H9 (cell line): Measurements from ENCODE around the gene ST6GALNAC2. TPM values are rescaled to one million over a fixed set of nuclear protein-coding genes. Genes with fewer than 3 reads are reported as not detected.

Experiments
- DNase-seq: peaks from one replicate; pipeline ENCODE4 v3.0.0-alpha.2; 2017
- H2AFZ ChIP-seq: one replicate; pipeline ENCODE4 v1.6.1; 2013; ENCODE audit warnings: mild to moderate bottlenecking, low read length, control low read depth, moderate library complexity
- H2AK5ac ChIP-seq: 2 replicates; pipeline ENCODE4 v1.6.1; 2013; ENCODE audit warnings: low read length, control low read depth, mixed read lengths; ENCODE audit not compliant: insufficient read length
- H2BK120ac ChIP-seq: one replicate; pipeline ENCODE4 v1.6.1; 2013; ENCODE audit warnings: low read depth, mild to moderate bottlenecking, low read length, control low read depth, inconsistent platforms; ENCODE audit not compliant: poor library complexity, severe bottlenecking
- H2BK12ac ChIP-seq: 2 replicates; pipeline ENCODE4 v1.6.1; 2013; ENCODE audit warnings: low read length, control low read depth, mixed read lengths, low read depth; ENCODE audit not compliant: insufficient read length
- H2BK15ac ChIP-seq: 2 replicates; pipeline ENCODE4 v1.6.1; 2013; ENCODE audit warnings: low read depth, low read length, control low read depth
- H2BK20ac ChIP-seq: one replicate; pipeline ENCODE4 v1.6.1; 2013; ENCODE audit warnings: low read depth, mild to moderate bottlenecking, low read length, control low read depth, inconsistent platforms; ENCODE audit not compliant: poor library complexity, severe bottlenecking
- H2BK5ac ChIP-seq: 2 replicates; pipeline ENCODE4 v1.6.1; 2013; ENCODE audit warnings: low read length, control low read depth, mixed read lengths; ENCODE audit not compliant: insufficient read length
- H3K14ac ChIP-seq: 2 replicates; pipeline ENCODE4 v1.6.1; 2013; ENCODE audit warnings: low read length, control low read depth; ENCODE audit not compliant: insufficient read depth
- H3K18ac ChIP-seq: 2 replicates; pipeline ENCODE4 v1.6.1; 2013; ENCODE audit warnings: low read depth, mild to moderate bottlenecking, mixed read lengths, low read length, control low read depth; ENCODE audit not compliant: insufficient read length
- H3K23ac ChIP-seq: 2 replicates; pipeline ENCODE4 v1.6.1; 2013; ENCODE audit warnings: low read length, control low read depth, mixed read lengths, low read depth; ENCODE audit not compliant: insufficient read length
- H3K23me2 ChIP-seq: 2 replicates; pipeline ENCODE4 v1.6.1; 2013; ENCODE audit warnings: low read depth, mild to moderate bottlenecking, mixed read lengths, low read length, control low read depth; ENCODE audit not compliant: insufficient read length, poor library complexity, severe bottlenecking
- H3K27ac ChIP-seq: 2 replicates; pipeline ENCODE4 v1.5.1; 2013; ENCODE audit warnings: low read length, control low read depth, mixed read lengths, low read depth; ENCODE audit not compliant: insufficient read length
- H3K27me3 ChIP-seq: 2 replicates; pipeline ENCODE4 v1.6.1; 2013; ENCODE audit warnings: low read length, control low read depth, inconsistent platforms; ENCODE audit not compliant: insufficient read depth
- H3K4ac ChIP-seq: 2 replicates; pipeline ENCODE4 v1.6.1; 2013; ENCODE audit warnings: low read depth, mild to moderate bottlenecking, control low read depth, inconsistent platforms, low read length, moderate library complexity
- H3K4me1 ChIP-seq: 2 replicates; pipeline ENCODE4 v1.6.1; 2013; ENCODE audit warnings: low read length, control low read depth, inconsistent platforms; ENCODE audit not compliant: insufficient read depth
- H3K4me2 ChIP-seq: 2 replicates; pipeline ENCODE4 v1.6.1; 2013; ENCODE audit warnings: low read length, control low read depth, mixed read lengths; ENCODE audit not compliant: insufficient read length, insufficient read depth
- H3K56ac ChIP-seq: 2 replicates; pipeline ENCODE4 v1.6.1; 2013; ENCODE audit warnings: low read depth, mild to moderate bottlenecking, mixed read lengths, low read length, control low read depth; ENCODE audit not compliant: insufficient read length
- H3K79me1 ChIP-seq: 2 replicates; pipeline ENCODE4 v1.6.1; 2013; ENCODE audit warnings: low read depth, mild to moderate bottlenecking, moderate library complexity, low read length, control low read depth, inconsistent platforms; ENCODE audit not compliant: insufficient read depth, poor library complexity, severe bottlenecking
- H3K79me2 ChIP-seq: 2 replicates; pipeline ENCODE4 v1.6.1; 2013; ENCODE audit warnings: low read length, control low read depth, inconsistent platforms; ENCODE audit not compliant: insufficient read depth
- H3K9ac ChIP-seq: 2 replicates; pipeline ENCODE4 v1.6.1; 2013; ENCODE audit warnings: low read length, control low read depth, mixed read lengths; ENCODE audit not compliant: insufficient read length; ENCODE audit errors: extremely low read depth
- H3K9me3 ChIP-seq: one replicate; pipeline ENCODE4 v1.6.1; 2013; ENCODE audit warnings: low read depth, low read length, inconsistent platforms; ENCODE audit not compliant: control insufficient read depth
- H3T11ph ChIP-seq: one replicate; pipeline ENCODE4 v1.6.1; 2013; ENCODE audit warnings: mild to moderate bottlenecking, low read length, control low read depth, inconsistent platforms
- H4K20me1 ChIP-seq: one replicate; pipeline ENCODE4 v1.6.1; 2013; ENCODE audit not compliant: control insufficient read depth, insufficient read length, insufficient read depth
- H4K5ac ChIP-seq: 2 replicates; pipeline ENCODE4 v1.6.1; 2013; ENCODE audit warnings: low read depth, mild to moderate bottlenecking, mixed read lengths, low read length, control low read depth; ENCODE audit not compliant: insufficient read length
- H4K8ac ChIP-seq: replicated peaks from 2 replicates; pipeline ENCODE4 v1.6.1; 2013; ENCODE audit warnings: low read length, control low read depth, mixed read lengths, low read depth; ENCODE audit not compliant: insufficient read length
- H4K91ac ChIP-seq: 2 replicates; pipeline ENCODE4 v1.6.1; 2013; ENCODE audit warnings: low read depth, mild to moderate bottlenecking, moderate library complexity, mixed read lengths, low read length, control low read depth; ENCODE audit not compliant: insufficient read length
- H3K27ac Mint-ChIP-seq, 3 experiments: 2 replicates in 2 of 3; 3 replicates in 1 of 3; pipeline ENCODE4 v1.8.0; 2020 to 2021; ENCODE audit warnings: mixed read lengths in 3 of 3, mild to moderate bottlenecking in 1 of 3, moderate library complexity in 1 of 3
- H3K27me3 Mint-ChIP-seq: 2 replicates; pipeline ENCODE4 v1.8.0; 2021; ENCODE audit warnings: low read depth, mild to moderate bottlenecking, moderate library complexity, mixed read lengths
- H3K36me3 Mint-ChIP-seq, 3 experiments: 2 replicates in 2 of 3; 3 replicates in 1 of 3; pipeline ENCODE4 v1.8.0; 2020 to 2021; ENCODE audit warnings: low read depth in 3 of 3, mixed read lengths in 3 of 3; ENCODE audit not compliant: insufficient read depth in 1 of 3
- H3K4me1 Mint-ChIP-seq, 2 experiments: 2 replicates each; pipeline ENCODE4 v1.8.0; 2020; ENCODE audit warnings: mixed read lengths in 2 of 2
- H3K4me3 Mint-ChIP-seq, 2 experiments: 2 replicates in 1 of 2; 3 replicates in 1 of 2; pipeline ENCODE4 v1.8.0; 2020 to 2021; ENCODE audit warnings: mild to moderate bottlenecking in 2 of 2, mixed read lengths in 2 of 2, moderate library complexity in 1 of 2
- H3K9me3 Mint-ChIP-seq, 2 experiments: 2 replicates in 1 of 2; 3 replicates in 1 of 2; pipeline ENCODE4 v1.8.0; 2020; ENCODE audit warnings: mild to moderate bottlenecking in 2 of 2, mixed read lengths in 2 of 2, moderate library complexity in 1 of 2
- CTCF ChIP-seq: fragments of 200-600 bp; sonication (generic); conservative IDR thresholded peaks from 3 replicates; pipeline ENCODE4 v1.8.0; 2021; ENCODE audit warnings: antibody characterized with exemption, mild to moderate bottlenecking
- WGBS: extraction: QIAGEN DNeasy Blood & Tissue Kit; methylation state at CpG from one replicate; pipeline ENCODE4 v1.1.7; 2013; ENCODE audit warnings: missing lambda C conversion rate, low lambda C conversion rate, mixed read lengths; ENCODE audit not compliant: insufficient read length; ENCODE audit errors: extremely low coverage; 5-methylcytosine and 5-hydroxymethylcytosine counted together
- total RNA-seq: library from RNA; stranded (reverse); gene quantifications from 2 replicates; pipeline ENCODE4 v1.2.1, GENCODE V29; 2021

ST6GALNAC2 gene
- total RNA-seq, 1 experiment from 2014 or later: 0.46 TPM

GRCh38 chr17:76540381-76541300 lies 45.0 kb downstream of the ST6GALNAC2 start:
- no CpG with 5 or more reads among the region's 27 CpGs for WGBS
- Histone ChIP-seq H3K23ac (no peak overlapping the region), H3K14ac (no peak overlapping the region), H3K27me3 (peaks cover 20% of the 10 kb centered on the region; the same call in 1 of the 2 replicates), H4K8ac (no peak overlapping the region), H2AK5ac (no peak overlapping the region), H4K5ac (no peak overlapping the region), H3K9me3 (no peaks in the 10 kb centered on the region), H3K56ac (no peak overlapping the region), H3K23me2 (peaks cover 11% of the 10 kb centered on the region), H3K79me2 (no peaks in the 10 kb centered on the region), H2BK15ac (no peak overlapping the region), H3K9ac (no peak overlapping the region), H2BK120ac (no peak overlapping the region), H2BK20ac (no peak overlapping the region), H3K4ac (no peak overlapping the region), H3K79me1 (no peaks in the 10 kb centered on the region), H2BK12ac (no peak overlapping the region), H2BK5ac (no peak overlapping the region), H3K18ac (no peak overlapping the region), H4K91ac (no peak overlapping the region), H3K27ac (no peak overlapping the region), H3K4me2 (peak overlapping the region; percentile 51), H3T11ph (no peak overlapping the region), H2AFZ (no peak overlapping the region), H4K20me1 (peaks cover 4% of the 10 kb centered on the region), H3K4me1 (peaks cover 2% of the 10 kb centered on the region; the same call in 1 of the 2 replicates)
- peak overlapping the region in 1 of 3 experiments; percentile 68; a peak in 1 of 7 replicates for H3K27ac Mint-ChIP-seq
- DNase-seq: peak; percentile 100
- H3K36me3 Mint-ChIP-seq: no peaks in the 10 kb centered on the region
- peaks cover 55% of the 10 kb centered on the region for H3K27me3 Mint-ChIP-seq
- peaks cover 31 to 47% of the 10 kb centered on the region in 2 experiments for H3K4me1 Mint-ChIP-seq
- peak overlapping the region; percentile 63 to 79 for H3K4me3 Mint-ChIP-seq
- no peaks in the 10 kb centered on the region for H3K9me3 Mint-ChIP-seq
- no peak for TF ChIP-seq CTCF
